Measurements from ENCODE around the gene DOP1B.

The DOP1B gene

DNA sequence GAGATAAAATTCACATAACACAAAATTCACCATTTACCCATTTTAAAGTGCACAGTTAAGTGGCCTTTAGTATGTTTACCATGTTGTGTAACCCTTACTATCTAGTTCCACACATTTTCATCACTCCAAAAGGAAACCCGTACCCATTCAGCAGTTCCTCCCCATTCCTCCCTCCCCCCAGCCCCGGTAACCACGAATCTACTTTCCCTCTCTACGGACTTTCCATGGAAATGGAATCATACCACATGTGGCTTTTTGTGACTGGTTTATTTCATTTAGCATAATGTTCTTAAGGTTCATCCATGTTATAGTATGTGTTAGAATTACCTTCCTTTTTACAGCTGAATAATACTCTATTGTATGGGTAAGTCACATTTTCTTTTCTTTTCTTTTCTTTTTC is 10.9 kb downstream of the DOP1B start:
- no peak for DNase-seq
- in situ Hi-C loops (cut with HindIII; ENCODE audit: low pct_ligation_motif_present, low pct_unique_long_range_greater_than_20kb, low sequenced_read_pairs): no loop called here

- in situ Hi-C loops (cut with HindIII; ENCODE audit: low pct_ligation_motif_present, low pct_unique_long_range_greater_than_20kb, low sequenced_read_pairs): no loop called here
- DNase-seq: no peak
Observed at GRCh38 chr21:36169470-36170128, 13.0 kb downstream of the DOP1B start.

DNA sequence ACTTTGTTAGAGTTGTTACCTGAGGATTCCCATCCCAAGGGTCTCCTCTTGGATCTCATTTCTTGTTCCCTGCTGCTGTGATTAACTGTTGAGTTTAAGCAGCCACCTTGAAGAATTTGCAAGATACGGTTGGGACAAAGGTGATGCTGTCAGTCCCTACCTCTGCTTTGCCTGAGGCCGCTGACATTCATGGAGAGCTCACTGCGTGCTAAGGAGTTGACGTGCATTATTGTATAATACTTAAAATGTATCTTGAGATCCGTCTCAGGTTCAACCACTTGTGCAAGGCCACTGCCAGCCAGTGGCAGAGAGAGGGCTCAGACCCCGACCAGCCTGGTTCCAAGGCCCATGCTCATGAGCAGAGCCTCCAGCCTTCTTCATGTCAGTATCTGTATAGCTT is 14.2 kb downstream of the DOP1B start:
- no peak for DNase-seq
- in situ Hi-C loops (cut with HindIII; ENCODE audit: low pct_ligation_motif_present, low pct_unique_long_range_greater_than_20kb, low sequenced_read_pairs): no loop called here

- DNase-seq: no peak
- in situ Hi-C loops (cut with HindIII; ENCODE audit: low pct_ligation_motif_present, low pct_unique_long_range_greater_than_20kb, low sequenced_read_pairs): no loop called here
Observed at GRCh38 chr21:36171336-36171735, 14.7 kb downstream of the DOP1B start.

GRCh38 chr21:36171741-36172331 is 15.2 kb downstream of the DOP1B start:
- no peak for DNase-seq
- in situ Hi-C loops (cut with HindIII; ENCODE audit: low pct_ligation_motif_present, low pct_unique_long_range_greater_than_20kb, low sequenced_read_pairs): no loop called here

DNA sequence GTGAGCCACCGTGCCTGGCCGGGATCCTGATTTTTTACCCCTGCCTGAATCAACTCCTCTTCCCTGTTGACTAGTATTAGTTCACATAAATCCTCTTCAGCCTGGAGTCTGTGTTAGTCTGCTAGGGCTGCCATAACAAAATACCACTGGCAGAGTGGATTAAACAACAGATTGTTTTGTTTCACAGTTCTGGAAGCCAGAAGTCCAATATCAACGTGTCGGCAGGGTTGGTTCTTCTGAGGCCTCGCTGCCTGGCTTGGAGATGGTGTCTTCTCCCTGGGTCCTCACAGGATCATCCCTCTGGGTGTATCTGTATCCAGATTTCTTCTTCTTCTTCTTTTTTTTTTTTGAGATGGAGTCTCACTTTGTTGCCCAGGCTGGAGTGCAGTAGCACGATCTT is 18.2 kb downstream of the DOP1B start:
- DNase-seq: no peak
- in situ Hi-C loops (cut with HindIII; ENCODE audit: low pct_ligation_motif_present, low pct_unique_long_range_greater_than_20kb, low sequenced_read_pairs): no loop called here

DNA sequence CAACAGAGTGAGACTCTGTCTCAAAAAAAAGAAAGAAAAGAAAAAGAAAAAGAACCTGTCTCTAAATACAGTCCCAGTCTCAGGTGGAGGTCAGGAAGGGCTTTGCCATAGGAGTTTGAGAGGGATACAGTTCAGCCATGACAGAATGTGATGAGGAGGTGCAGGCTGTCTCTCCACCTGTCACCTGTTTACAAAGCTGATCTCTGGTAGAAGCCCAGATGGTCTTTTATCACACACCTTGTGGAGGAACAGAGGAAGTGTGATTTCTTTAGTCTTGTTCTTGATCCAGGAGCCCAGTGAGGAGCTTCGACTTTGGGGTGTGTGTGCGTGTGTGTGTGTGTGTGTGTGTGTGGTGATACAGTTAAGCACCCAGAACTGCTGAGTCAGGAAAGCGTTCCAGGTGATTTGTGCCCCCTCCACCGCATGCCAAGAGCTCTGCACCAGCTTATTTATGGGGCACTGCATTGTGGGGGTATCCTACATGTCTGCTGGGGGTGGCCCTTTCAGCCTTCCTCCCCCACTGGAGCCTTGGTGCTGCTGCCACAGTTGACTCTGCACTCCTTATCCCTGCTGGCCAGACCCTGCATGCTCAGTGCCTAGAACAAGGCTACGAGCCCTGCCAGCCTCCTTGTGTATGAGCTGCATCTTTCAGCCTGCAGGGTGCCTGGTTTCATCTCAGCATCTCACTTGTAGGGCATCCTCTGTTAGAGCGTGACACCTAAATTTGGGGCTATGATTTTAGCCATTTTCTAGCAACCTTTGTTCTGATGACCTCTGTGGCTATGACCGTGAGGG is 19.3 kb downstream of the DOP1B start:
- in situ Hi-C loops (cut with HindIII; ENCODE audit: low pct_ligation_motif_present, low pct_unique_long_range_greater_than_20kb, low sequenced_read_pairs): no loop called here
- DNase-seq: no peak

- in situ Hi-C loops (cut with HindIII; ENCODE audit: low pct_ligation_motif_present, low pct_unique_long_range_greater_than_20kb, low sequenced_read_pairs): no loop called here
- no peak for DNase-seq
Observed at GRCh38 chr21:36178349-36178748, 21.7 kb downstream of the DOP1B start.

GRCh38 chr21:36179145-36179544 is 22.5 kb downstream of the DOP1B start:
- no peak for DNase-seq
- in situ Hi-C loops (cut with HindIII; ENCODE audit: low pct_ligation_motif_present, low pct_unique_long_range_greater_than_20kb, low sequenced_read_pairs): no loop called here

DNA sequence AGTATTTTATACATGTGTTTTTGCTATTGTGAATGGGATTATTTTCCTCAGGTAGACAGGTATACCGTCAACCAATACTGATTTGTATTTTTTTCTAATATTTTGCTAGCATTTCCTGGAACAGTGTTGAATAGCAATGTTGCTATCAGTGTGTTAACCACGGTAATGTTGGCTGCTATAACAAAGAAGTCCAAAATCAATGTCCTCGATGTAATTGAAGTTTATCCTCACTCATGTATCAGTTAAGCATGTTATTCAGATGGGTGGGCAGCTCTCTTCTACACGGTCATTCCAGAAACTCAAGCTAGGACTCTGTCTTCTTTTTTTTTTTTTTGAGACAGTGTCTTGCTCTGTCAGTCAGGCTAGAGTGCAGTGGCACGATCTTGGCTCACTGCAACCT is 24.3 kb downstream of the DOP1B start:
- no peak for DNase-seq
- in situ Hi-C loops (cut with HindIII; ENCODE audit: low pct_ligation_motif_present, low pct_unique_long_range_greater_than_20kb, low sequenced_read_pairs): no loop called here

- in situ Hi-C loops (cut with HindIII; ENCODE audit: low pct_ligation_motif_present, low pct_unique_long_range_greater_than_20kb, low sequenced_read_pairs): no loop called here
Observed at GRCh38 chr21:36183144-36183795, 26.6 kb downstream of the DOP1B start.

DNA sequence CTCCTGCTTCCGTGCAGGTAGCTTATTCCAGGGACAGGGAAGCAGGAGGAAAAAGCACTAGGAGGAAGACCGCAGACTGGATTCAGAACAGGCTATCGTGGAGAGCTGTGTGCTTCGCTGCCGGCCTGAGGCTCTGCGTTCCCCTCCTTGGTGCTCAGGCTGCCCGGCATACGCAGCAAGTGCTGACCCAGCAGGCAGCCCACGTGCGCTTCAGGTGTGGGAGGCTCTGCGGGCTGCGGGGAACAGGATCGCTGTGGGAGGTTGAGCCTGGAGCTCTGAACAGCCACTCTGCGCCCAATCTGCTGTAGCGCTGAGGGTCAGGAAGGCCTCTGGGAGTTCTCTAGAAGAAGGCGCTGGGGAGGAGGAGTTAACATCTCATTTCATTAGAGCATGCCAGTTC is 27.9 kb downstream of the DOP1B start:
- in situ Hi-C loops (cut with HindIII; ENCODE audit: low pct_ligation_motif_present, low pct_unique_long_range_greater_than_20kb, low sequenced_read_pairs): no loop called here
- DNase-seq: no peak

More at GRCh38 chr21:36183144-36183795, 26.6 kb downstream of the DOP1B start:
- DNase-seq: no peak

DNA sequence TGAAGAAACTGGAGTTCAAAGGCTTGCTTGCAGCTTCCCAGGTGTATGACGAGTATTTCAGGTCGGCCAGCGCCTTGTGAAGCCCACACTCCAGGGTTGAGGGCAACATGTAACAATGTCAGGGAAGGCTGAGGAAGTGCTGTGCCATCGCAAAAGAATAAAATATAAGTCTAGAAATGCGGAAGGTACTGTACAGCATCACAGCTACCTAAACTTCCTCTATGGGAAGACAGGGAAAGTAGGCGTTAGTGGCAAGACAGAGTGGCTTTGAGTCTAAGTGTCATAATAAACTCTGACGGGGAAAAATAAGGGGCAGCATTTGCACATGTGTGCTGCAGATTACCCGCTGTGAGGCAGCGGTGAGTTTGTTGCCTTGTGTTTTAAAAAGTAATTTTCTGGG is 28.9 kb downstream of the DOP1B start:
- DNase-seq: no peak
- in situ Hi-C loops (cut with HindIII; ENCODE audit: low pct_ligation_motif_present, low pct_unique_long_range_greater_than_20kb, low sequenced_read_pairs): no loop called here

- in situ Hi-C loops (cut with HindIII; ENCODE audit: low pct_ligation_motif_present, low pct_unique_long_range_greater_than_20kb, low sequenced_read_pairs): no loop called here
- no peak for DNase-seq
Observed at GRCh38 chr21:36186081-36186480, 29.5 kb downstream of the DOP1B start.

DNA sequence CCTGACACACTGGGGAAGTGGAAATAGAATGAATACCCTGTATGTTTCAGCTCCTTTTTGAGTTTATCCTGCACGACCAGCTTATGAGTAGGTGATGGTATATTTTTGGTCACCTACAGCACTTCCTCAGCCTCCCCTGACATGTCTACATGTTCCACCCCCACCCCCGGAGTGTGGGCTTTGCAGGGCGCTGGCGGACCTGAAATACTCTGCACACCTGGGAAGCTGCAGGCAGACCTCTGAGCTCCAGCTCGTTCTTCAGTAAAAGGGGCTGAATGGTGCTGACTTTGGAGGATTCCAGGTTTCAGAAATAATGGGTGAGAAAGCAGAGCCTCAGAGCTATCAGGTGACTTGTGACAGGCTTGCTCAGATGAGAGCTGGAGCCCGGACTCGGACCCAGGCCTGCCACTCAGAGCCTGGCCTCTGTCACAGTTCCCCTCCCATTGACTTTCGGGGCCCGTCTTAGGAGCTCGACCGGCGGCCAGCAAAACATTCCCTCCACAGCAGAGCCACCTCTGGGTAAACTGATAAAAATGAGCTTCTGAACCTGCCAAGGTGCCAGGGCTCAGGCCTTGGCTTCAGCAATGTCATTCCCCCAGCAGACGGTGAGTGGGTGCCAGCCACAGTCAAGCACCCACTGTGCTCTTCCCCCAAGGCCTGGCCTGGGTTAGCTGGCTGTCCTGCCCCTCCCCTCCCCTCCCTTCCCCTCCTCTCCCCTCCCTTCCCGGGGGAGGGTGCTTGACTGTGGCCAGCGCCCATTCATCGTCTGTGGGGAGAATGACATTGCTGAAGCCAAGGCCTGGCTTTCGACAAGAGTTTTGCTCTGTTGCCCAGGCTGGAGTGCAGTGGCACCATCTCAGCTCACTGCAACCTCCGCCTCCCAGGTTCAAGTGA is 30.1 kb downstream of the DOP1B start:
- in situ Hi-C loops (cut with HindIII; ENCODE audit: low pct_ligation_motif_present, low pct_unique_long_range_greater_than_20kb, low sequenced_read_pairs): no loop called here
- DNase-seq: no peak

GRCh38 chr21:36188081-36188681 is 31.6 kb downstream of the DOP1B start:
- DNase-seq: no peak
- in situ Hi-C loops (cut with HindIII; ENCODE audit: low pct_ligation_motif_present, low pct_unique_long_range_greater_than_20kb, low sequenced_read_pairs): no loop called here

DNA sequence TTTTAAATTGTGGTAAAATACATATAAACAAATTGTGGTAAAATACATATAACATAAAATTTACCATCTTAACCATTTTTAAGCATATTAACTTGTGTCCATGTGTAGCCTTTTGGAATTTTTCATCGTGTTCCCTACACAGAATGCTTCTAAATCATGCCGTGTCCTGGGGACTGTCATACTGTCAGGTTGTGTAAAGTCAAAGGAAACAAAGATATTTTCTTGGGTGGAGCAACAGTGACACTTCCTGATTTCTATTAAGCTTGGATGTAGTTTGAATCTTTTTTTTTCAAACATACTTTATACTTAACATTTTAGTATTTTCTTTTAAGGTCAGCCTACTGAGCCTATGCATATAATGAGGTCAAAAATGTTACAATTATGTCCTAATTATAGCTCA is 32.3 kb downstream of the DOP1B start:
- in situ Hi-C loops (cut with HindIII; ENCODE audit: low pct_ligation_motif_present, low pct_unique_long_range_greater_than_20kb, low sequenced_read_pairs): no loop called here

DNA sequence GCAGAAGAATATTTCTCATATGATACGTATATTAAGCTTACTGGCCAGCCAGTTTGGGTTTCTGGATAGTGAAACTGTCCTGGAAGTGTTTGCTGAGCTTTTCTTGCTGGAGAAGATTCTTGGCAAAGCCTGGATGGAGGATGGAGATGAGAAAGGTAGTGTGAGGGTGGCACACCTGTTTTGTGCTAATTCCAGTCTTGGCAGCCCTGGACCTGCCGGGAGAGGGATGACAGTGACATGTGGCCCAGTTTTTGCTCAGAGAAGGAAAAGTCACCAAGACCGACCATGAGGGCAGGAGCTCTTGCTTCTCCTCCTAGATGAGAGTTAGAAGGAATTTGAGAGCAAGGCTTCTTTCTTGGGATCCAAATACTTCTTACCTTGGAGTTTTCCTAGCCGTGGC is 34.1 kb downstream of the DOP1B start:
- in situ Hi-C loops (cut with HindIII; ENCODE audit: low pct_ligation_motif_present, low pct_unique_long_range_greater_than_20kb, low sequenced_read_pairs): no loop called here
- DNase-seq: no peak

More for the DNA sequence above, 32.3 kb downstream of the DOP1B start:
- DNase-seq: no peak

Data from ACHN (cell line).